HG02943 (cell line): Measurements from ENCODE around the gene KRTAP10-10.
"Not testable (repeated sequence)": the region's sequence is repeated elsewhere in the genome, so short reads cannot be mapped to it uniquely, and the experiment has no call there.

Source experiments
- ATAC-seq: cut with Tn5 transposase; IDR thresholded peaks from one replicate; pipeline ENCODE4 v1.9.1; 2021; ENCODE audit warnings: mild to moderate bottlenecking, low read depth, moderate library complexity; ENCODE audit not compliant: unreplicated experiment

The KRTAP10-10 gene

GRCh38 chr21:44601596-44602462, 35.3 kb upstream of the KRTAP10-10 start:
- ATAC-seq: no peak

- ATAC-seq: no peak
These were observed 34.7 kb upstream of the KRTAP10-10 start for GRCh38 chr21:44602463-44602850.

- ATAC-seq: no peak
These were observed 33.9 kb upstream of the KRTAP10-10 start for GRCh38 chr21:44603109-44603875.

- no peak for ATAC-seq
These were observed 33.2 kb upstream of the KRTAP10-10 start for GRCh38 chr21:44603911-44604310.

DNA sequence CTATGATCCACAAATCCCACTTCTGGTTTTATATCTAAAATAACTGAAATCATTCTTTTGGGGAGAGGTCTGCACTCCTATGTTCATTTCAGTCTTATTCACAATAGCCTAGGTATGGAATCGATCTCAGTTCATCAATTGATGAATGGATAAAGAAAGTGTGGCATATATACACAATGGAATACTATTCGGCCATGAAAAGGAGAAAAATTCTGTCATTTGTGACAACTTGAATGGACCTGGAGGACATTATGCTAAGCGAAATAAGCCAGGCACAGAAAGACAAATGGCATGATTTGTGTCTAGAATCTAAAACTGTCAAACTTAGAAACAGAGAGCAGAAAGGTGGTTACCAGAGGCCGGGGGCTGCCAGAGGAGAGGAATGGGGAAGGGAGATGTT, 30.7 kb upstream of the KRTAP10-10 start:
- ATAC-seq: no peak

- ATAC-seq: no peak
These were observed 28.0 kb upstream of the KRTAP10-10 start for GRCh38 chr21:44609193-44609592.

- ATAC-seq: not testable (repeated sequence)
These were observed 26.9 kb upstream of the KRTAP10-10 start for GRCh38 chr21:44610157-44610843.

- ATAC-seq: no peak
These were observed 25.6 kb upstream of the KRTAP10-10 start for GRCh38 chr21:44611551-44611950.

GRCh38 chr21:44612029-44612486, 25.1 kb upstream of the KRTAP10-10 start, which contains the start of gene KRTAP10-8:
Gene KRTAP10-8 (plus strand): TSS chr21:44612079. CDS start chr21:44612101, 22 bp downstream.
- no peak for ATAC-seq

DNA sequence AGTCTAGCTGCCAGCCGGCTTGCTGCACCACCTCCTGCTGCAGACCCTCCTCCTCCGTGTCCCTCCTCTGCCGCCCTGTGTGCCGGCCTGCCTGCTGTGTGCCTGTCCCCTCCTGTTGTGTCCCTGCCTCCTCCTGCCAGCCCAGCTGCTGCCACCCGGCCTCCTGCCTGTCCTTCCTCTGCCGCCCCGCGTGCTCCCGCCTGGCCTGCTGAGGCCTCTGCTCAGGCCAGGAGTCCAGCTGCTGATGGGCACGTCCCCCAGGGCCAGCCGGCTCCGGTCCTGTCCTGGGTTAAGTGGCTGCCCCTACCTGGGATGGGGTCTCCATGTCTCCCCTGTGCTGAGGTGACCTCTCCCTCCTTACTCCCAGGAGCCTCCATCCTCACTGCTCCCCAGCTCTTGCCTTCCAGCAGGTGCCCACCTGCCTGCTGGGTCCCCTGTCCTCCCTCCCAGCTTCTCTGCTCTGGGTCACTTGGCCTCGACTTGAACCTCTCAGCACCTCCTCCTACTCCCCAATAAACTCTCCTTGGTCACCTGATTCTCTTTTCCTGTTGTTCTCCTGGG, 24.4 kb upstream of the KRTAP10-10 start:
- ATAC-seq: no peak

- no peak for ATAC-seq
These were observed 23.6 kb upstream of the KRTAP10-10 start for GRCh38 chr21:44613386-44614155.

DNA sequence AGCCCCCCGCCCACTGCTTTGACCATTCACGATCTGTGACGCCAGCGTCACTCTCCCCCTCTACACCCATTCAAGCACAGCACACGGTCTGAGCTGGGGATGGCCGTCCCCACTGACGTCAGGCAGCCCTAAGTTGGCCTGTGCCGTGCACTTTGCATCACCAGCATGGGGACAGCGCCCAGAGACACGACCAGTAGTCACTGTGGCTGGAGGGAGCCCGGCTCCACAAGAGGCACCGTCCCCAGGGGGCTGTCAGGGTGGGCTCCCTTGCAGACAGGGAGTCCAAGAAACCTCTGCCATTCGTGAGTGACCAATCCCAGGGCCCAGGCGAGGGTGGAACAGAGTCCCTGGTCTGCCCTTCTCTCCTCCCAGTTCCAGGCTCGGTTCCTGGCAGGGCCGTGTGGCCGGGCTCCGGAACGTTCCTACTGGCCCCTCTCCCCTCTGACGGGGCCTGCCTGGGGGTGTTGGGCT, 23.0 kb upstream of the KRTAP10-10 start:
- no peak for ATAC-seq

GRCh38 chr21:44614961-44615391, 22.2 kb upstream of the KRTAP10-10 start:
- no peak for ATAC-seq

GRCh38 chr21:44615466-44615865, 21.7 kb upstream of the KRTAP10-10 start:
- no peak for ATAC-seq

GRCh38 chr21:44615911-44616590, 21.1 kb upstream of the KRTAP10-10 start:
- no peak for ATAC-seq

DNA sequence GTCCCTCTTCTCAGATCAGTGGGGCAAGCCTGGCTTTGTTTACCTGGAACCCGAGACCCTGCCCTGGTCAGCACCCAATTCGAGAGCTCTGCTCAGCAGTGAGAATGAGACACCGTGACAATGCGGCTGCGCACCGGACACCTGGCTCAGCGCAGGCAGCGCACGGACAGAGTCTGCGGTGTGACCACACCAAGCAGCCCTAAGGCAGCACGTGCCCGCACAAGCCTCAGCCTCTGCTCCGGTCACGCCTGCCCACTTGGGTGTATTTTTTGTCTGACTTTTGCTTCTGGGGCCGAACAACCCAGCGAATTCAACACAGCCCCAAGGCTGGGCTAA, 20.6 kb upstream of the KRTAP10-10 start:
- ATAC-seq: no peak

- ATAC-seq: no peak
These were observed 20.1 kb upstream of the KRTAP10-10 start for GRCh38 chr21:44617071-44617501.

DNA sequence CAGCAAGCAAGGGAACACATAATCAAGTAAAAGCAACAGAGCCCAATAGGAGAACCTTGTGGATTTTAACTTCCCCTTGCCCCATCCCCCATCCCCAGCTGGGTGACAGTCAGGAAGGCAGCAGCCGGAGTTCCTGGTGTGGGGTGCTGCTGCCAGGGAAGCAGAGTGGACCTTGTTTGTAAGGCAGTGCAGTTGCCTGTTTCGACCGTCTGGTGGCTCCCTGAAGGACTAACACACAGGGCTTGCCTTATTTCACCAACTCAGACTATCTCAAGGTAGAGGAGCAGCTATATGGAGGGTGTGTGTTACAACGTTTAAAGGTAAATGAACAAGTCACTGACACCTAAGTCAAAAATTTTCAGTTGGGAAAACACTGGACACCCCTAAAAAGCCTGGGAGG, 18.7 kb upstream of the KRTAP10-10 start:
- no peak for ATAC-seq

- ATAC-seq: no peak
These were observed 18.2 kb upstream of the KRTAP10-10 start for GRCh38 chr21:44618909-44619308.
